HG03439 (cell line): ENCODE data around the gene ZNF30.
"Not testable (repeated sequence)": the region's sequence is repeated elsewhere in the genome, so short reads cannot be mapped to it uniquely, and the experiment has no call there.

ENCODE experiments used
- ATAC-seq: cut with Tn5 transposase; IDR thresholded peaks from one replicate; pipeline ENCODE4 v1.9.1; 2021; ENCODE audit warnings: mild to moderate bottlenecking, moderate library complexity; ENCODE audit not compliant: unreplicated experiment

Gene ZNF30

GRCh38 chr19:34926685-34927375 is at the start of gene ZNF30:
ZNF30 (plus strand) TSS chr19:34926903; CDS start chr19:34929948, 3,045 bp downstream.
- peak; percentile 79 for ATAC-seq

- ATAC-seq, result no peak
Measured at GRCh38 chr19:34879563-34879962, 47.1 kb upstream of the ZNF30 start.

GRCh38 chr19:34880034-34880433 is 46.7 kb upstream of the ZNF30 start:
- no peak for ATAC-seq

- ATAC-seq, result no peak
Measured at GRCh38 chr19:34881982-34882381, 44.7 kb upstream of the ZNF30 start.

- no peak for ATAC-seq
Measured at GRCh38 chr19:34888091-34888490, 38.6 kb upstream of the ZNF30 start.

GRCh38 chr19:34900245-34900644 is 26.5 kb upstream of the ZNF30 start:
- no peak for ATAC-seq

- no peak for ATAC-seq
Measured at GRCh38 chr19:34904664-34905527, 21.8 kb upstream of the ZNF30 start.

- no peak for ATAC-seq
Measured at GRCh38 chr19:34910770-34911169, 15.9 kb upstream of the ZNF30 start.

- not testable (repeated sequence) for ATAC-seq
Measured at GRCh38 chr19:34917144-34917543, 9.6 kb upstream of the ZNF30 start.

GRCh38 chr19:34918190-34918589 is 8.5 kb upstream of the ZNF30 start:
- ATAC-seq, result no peak

GRCh38 chr19:34920090-34920786 is 6.5 kb upstream of the ZNF30 start:
- not testable (repeated sequence) for ATAC-seq

- no peak for ATAC-seq
Measured at GRCh38 chr19:34925278-34925855, 1.3 kb upstream of the ZNF30 start.

GRCh38 chr19:34926361-34926684 is 380 bp upstream of the ZNF30 start:
- ATAC-seq, result no peak

GRCh38 chr19:34932494-34932893 is 5.8 kb downstream of the ZNF30 start:
- ATAC-seq, result no peak

GRCh38 chr19:34936184-34936583 is 9.5 kb downstream of the ZNF30 start:
- ATAC-seq, result no peak

- no peak for ATAC-seq
Measured at GRCh38 chr19:34938886-34939285, 12.2 kb downstream of the ZNF30 start.

GRCh38 chr19:34943861-34944573 is 17.3 kb downstream of the ZNF30 start:
- ATAC-seq, result no peak

GRCh38 chr19:34953092-34953491 is 26.4 kb downstream of the ZNF30 start:
- ATAC-seq, result no peak

GRCh38 chr19:34957830-34958751 is 31.4 kb downstream of the ZNF30 start:
- no peak for ATAC-seq

- ATAC-seq, result no peak
Measured at GRCh38 chr19:34959021-34959420, 32.3 kb downstream of the ZNF30 start.
